ENCODE data around the gene RUNX1.

DNA sequence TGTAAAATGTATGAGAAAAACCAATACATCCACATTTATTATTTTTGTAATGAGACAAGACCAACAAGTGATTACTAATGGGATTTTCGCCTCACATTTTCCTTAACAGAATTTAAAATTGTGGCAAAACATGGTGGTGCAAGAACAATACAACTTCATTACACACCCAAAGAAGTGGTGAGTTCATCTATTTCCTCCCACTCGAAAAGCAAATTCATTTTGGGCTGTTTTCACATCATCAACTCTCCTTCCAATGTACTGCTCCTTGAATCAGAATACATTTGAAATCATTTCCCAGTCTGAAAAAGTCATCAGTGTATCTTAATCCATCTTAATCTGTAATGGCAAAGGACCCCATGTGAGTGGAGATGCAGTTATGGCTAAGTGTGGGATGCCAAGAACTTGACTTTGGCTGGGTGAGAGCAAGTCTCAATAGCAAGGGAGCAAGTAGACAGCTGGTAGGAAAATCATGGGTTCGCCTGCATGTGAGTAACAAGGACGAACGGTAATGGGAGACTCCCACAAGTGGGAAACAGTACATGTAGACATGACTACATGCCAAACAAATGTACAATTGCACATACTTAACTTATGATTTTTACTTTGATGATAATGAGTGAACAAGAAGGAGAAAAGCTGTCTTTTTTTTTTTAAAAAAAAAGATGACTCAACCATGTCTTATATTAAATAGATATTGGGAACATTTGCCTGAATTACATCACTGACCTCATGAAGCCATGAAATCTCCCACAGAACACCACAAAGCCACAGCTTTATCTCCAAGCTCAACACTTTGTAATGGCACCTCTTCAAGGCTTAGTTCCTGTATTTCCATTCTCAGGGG is 46.0 kb downstream of the RUNX1 start:
- TF ChIP-seq, protein P1, sequence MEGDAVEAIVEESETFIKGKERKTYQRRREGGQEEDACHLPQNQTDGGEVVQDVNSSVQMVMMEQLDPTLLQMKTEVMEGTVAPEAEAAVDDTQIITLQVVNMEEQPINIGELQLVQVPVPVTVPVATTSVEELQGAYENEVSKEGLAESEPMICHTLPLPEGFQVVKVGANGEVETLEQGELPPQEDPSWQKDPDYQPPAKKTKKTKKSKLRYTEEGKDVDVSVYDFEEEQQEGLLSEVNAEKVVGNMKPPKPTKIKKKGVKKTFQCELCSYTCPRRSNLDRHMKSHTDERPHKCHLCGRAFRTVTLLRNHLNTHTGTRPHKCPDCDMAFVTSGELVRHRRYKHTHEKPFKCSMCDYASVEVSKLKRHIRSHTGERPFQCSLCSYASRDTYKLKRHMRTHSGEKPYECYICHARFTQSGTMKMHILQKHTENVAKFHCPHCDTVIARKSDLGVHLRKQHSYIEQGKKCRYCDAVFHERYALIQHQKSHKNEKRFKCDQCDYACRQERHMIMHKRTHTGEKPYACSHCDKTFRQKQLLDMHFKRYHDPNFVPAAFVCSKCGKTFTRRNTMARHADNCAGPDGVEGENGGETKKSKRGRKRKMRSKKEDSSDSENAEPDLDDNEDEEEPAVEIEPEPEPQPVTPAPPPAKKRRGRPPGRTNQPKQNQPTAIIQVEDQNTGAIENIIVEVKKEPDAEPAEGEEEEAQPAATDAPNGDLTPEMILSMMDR (conservative IDR thresholded peaks at IDR 0.05; ENCODE audit: low read depth, low read length): no peak
- TF ChIP-seq EZH2 (IDR thresholded peaks at IDR 0.05; ENCODE audit: low read length, unreplicated experiment): no peak
- TF ChIP-seq EZH2phosphoT487 (IDR thresholded peaks at IDR 0.05; ENCODE audit: borderline replicate concordance, low read length): no peak
